H1 (cell line): ENCODE results near the gene FBXL15. TPM values are rescaled to one million over a fixed set of nuclear protein-coding genes. Genes with fewer than 3 reads are reported as not detected.

Experiments used
- CTCF ChIA-PET: fragments of 300-600 bp; sonication (Branson Sonifier 250); formaldehyde crosslinking; loops from one replicate; lab custom pipeline; 2021; ENCODE audit not compliant: partially characterized antibody; lab: Charles Lee
- POLR2A ChIA-PET: fragments of 300-600 bp; sonication (Branson Sonifier 250); formaldehyde crosslinking; loops from one replicate; lab custom pipeline; 2021; ENCODE audit warnings: inconsistent platforms; ENCODE audit not compliant: partially characterized antibody; lab: Charles Lee
- DNase-seq, 2 experiments: peaks; one replicate each; pipeline versions ENCODE4 v3.0.0 to v3.0.0-alpha.2; 2010 to 2022; ENCODE audit warnings: low spot score in 2 of 2, low read depth in 1 of 2, mixed read lengths in 1 of 2
- FAIRE-seq: peaks from 2 replicates; lab custom pipeline; 2011; peaks lifted over from hg19 to GRCh38; lab: Jason Lieb, UNC
- H2AFZ ChIP-seq: 2 replicates; pipeline ENCODE4 v1.8.1; 2012; ENCODE audit warnings: low read length, inconsistent platforms
- H2AK5ac ChIP-seq: 2 replicates; pipeline ENCODE4 v1.6.1; 2013; ENCODE audit warnings: low read depth, low read length
- H2BK120ac ChIP-seq: replicated peaks from 2 replicates; pipeline ENCODE3; 2013; ENCODE audit warnings: low read depth, low read length, inconsistent platforms
- H2BK12ac ChIP-seq: 2 replicates; pipeline ENCODE4 v1.6.1; 2013; ENCODE audit warnings: low read depth, low read length
- H2BK15ac ChIP-seq: 2 replicates; pipeline ENCODE4 v1.6.1; 2013; ENCODE audit warnings: low read length
- H2BK20ac ChIP-seq: 2 replicates; pipeline ENCODE4 v1.6.1; 2013; ENCODE audit warnings: low read length
- H2BK5ac ChIP-seq: 2 replicates; pipeline ENCODE4 v1.6.1; 2013; ENCODE audit warnings: low read depth, low read length
- H3K14ac ChIP-seq: 2 replicates; pipeline ENCODE4 v1.6.1; 2013; ENCODE audit warnings: inconsistent platforms; ENCODE audit not compliant: insufficient read length
- H3K18ac ChIP-seq: 2 replicates; pipeline ENCODE4 v1.6.1; 2013; ENCODE audit warnings: low read length; ENCODE audit errors: extremely low read depth
- H3K23ac ChIP-seq: 2 replicates; pipeline ENCODE4 v1.6.1; 2013; ENCODE audit warnings: inconsistent platforms; ENCODE audit not compliant: insufficient read length
- H3K23me2 ChIP-seq: 2 replicates; pipeline ENCODE4 v1.6.1; 2013; ENCODE audit warnings: low read depth, low read length
- H3K27ac ChIP-seq: 2 replicates; pipeline ENCODE4 v1.6.1; 2011; ENCODE audit warnings: low read depth, low read length, inconsistent platforms
- H3K27me3 ChIP-seq, 4 experiments: replicated peaks in 1 of 4; 1 replicate in 1 of 4; 2 replicates in 3 of 4; pipeline versions ENCODE4 v1.6.1 to v1.8.1; 2011 to 2013; ENCODE audit warnings: low read length in 3 of 4, mild to moderate bottlenecking in 3 of 4, inconsistent platforms in 2 of 4, mixed read lengths in 2 of 4, moderate library complexity in 1 of 4; ENCODE audit not compliant: control insufficient read depth in 3 of 4, insufficient read depth in 3 of 4; ENCODE audit errors: extremely low read depth in 1 of 4
- H3K36me3 ChIP-seq, 4 experiments: 2 replicates each; pipeline versions ENCODE4 v1.6.1 to v1.8.1; 2011 to 2013; ENCODE audit warnings: mild to moderate bottlenecking in 4 of 4, low read length in 3 of 4, moderate library complexity in 2 of 4, control low read depth in 1 of 4, inconsistent platforms in 1 of 4; ENCODE audit not compliant: insufficient read depth in 4 of 4, control insufficient read depth in 2 of 4
- H3K4ac ChIP-seq: replicated peaks from 2 replicates; pipeline ENCODE3; 2013; ENCODE audit warnings: low read length, low read depth, mixed read lengths, inconsistent platforms; ENCODE audit not compliant: insufficient read length
- H3K4me1 ChIP-seq, 4 experiments: replicated peaks in 1 of 4; 1 replicate in 1 of 4; 2 replicates in 3 of 4; pipeline versions ENCODE4 v1.6.1 to v1.8.1; 2011 to 2013; ENCODE audit warnings: low read length in 3 of 4, inconsistent platforms in 2 of 4, mixed read lengths in 1 of 4; ENCODE audit not compliant: insufficient read depth in 4 of 4, control insufficient read depth in 3 of 4
- H3K4me2 ChIP-seq, 2 experiments: 2 replicates each; pipeline versions ENCODE4 v1.6.1 to v1.8.1; 2011 to 2013; ENCODE audit warnings: low read depth in 2 of 2, low read length in 2 of 2, control low read depth in 1 of 2, inconsistent platforms in 1 of 2, mild to moderate bottlenecking in 1 of 2; ENCODE audit not compliant: insufficient read depth in 1 of 2
- H3K4me3 ChIP-seq, 4 experiments: fragments of 200-600, 300-600 bp in 1 of 4; sonication (generic), shearing (Covaris generic), sonication (Bioruptor Twin) in 1 of 4; 2 replicates each; pipeline versions ENCODE4 v1.5.1 to v1.8.1; 2011 to 2016; ENCODE audit warnings: low read length in 4 of 4, low read depth in 3 of 4, control low read depth in 2 of 4, inconsistent platforms in 2 of 4, mild to moderate bottlenecking in 2 of 4, mixed read lengths in 1 of 4, moderate library complexity in 1 of 4; ENCODE audit not compliant: insufficient read depth in 2 of 4; ENCODE audit errors: extremely low read depth in 1 of 4
- H3K56ac ChIP-seq: replicated peaks from 2 replicates; pipeline ENCODE3; 2013; ENCODE audit warnings: low read depth, mild to moderate bottlenecking, mixed read lengths, low read length, inconsistent platforms; ENCODE audit not compliant: insufficient read length
- H3K79me1 ChIP-seq: 2 replicates; pipeline ENCODE4 v1.6.1; 2013; ENCODE audit warnings: low read depth, low read length, control low read depth
- H3K79me2 ChIP-seq, 2 experiments: 2 replicates each; pipeline versions ENCODE4 v1.6.1 to v1.8.1; 2012 to 2013; ENCODE audit warnings: low read length in 2 of 2, mild to moderate bottlenecking in 2 of 2, inconsistent platforms in 1 of 2; ENCODE audit not compliant: insufficient read depth in 2 of 2, control insufficient read depth in 1 of 2
- H3K9ac ChIP-seq, 4 experiments: replicated peaks in 1 of 4; 1 replicate in 1 of 4; 2 replicates in 3 of 4; pipeline versions ENCODE4 v1.6.1 to v1.8.1; 2011 to 2013; ENCODE audit warnings: low read depth in 3 of 4, low read length in 3 of 4, control low read depth in 2 of 4, mild to moderate bottlenecking in 2 of 4, moderate library complexity in 2 of 4, inconsistent platforms in 1 of 4; ENCODE audit errors: extremely low read depth in 1 of 4
- H3K9me3 ChIP-seq, 2 experiments: 2 replicates each; pipeline versions ENCODE4 v1.6.1 to v1.8.1; 2012 to 2013; ENCODE audit warnings: mild to moderate bottlenecking in 2 of 2, moderate library complexity in 2 of 2, control low read depth in 1 of 2, inconsistent platforms in 1 of 2, low read depth in 1 of 2, low read length in 1 of 2, mixed read lengths in 1 of 2; ENCODE audit not compliant: insufficient read depth in 2 of 2
- H4K20me1 ChIP-seq, 2 experiments: replicated peaks in 1 of 2; 2 replicates each; pipeline versions ENCODE3 to v1.8.1; 2011 to 2013; ENCODE audit warnings: inconsistent platforms in 2 of 2, low read length in 2 of 2, mild to moderate bottlenecking in 1 of 2; ENCODE audit not compliant: insufficient read depth in 2 of 2, control insufficient read depth in 1 of 2
- H4K5ac ChIP-seq: 2 replicates; pipeline ENCODE4 v1.6.1; 2013; ENCODE audit warnings: low read length, low read depth, mixed read lengths, inconsistent platforms; ENCODE audit not compliant: insufficient read length
- H4K8ac ChIP-seq: 2 replicates; pipeline ENCODE4 v1.8.0; 2013; ENCODE audit warnings: mild to moderate bottlenecking, moderate library complexity, low read length, inconsistent platforms; ENCODE audit not compliant: insufficient read depth; ENCODE audit errors: extremely low read depth
- H4K91ac ChIP-seq: replicated peaks from 2 replicates; pipeline ENCODE3; 2013; ENCODE audit warnings: low read length, mixed read lengths, inconsistent platforms; ENCODE audit not compliant: insufficient read length
- BRCA1 ChIP-seq: IDR thresholded peaks from 2 replicates; pipeline ENCODE4 v1.6.1; 2012; ENCODE audit warnings: low read depth, low read length, improper control_type of control experiment
- CBX8 ChIP-seq: fragments of 300-800, 300-1000 bp; sonication (generic); IDR thresholded peaks from 2 replicates; pipeline ENCODE4 v1.7.1; 2016; ENCODE audit warnings: low read depth, low read length, borderline replicate concordance
- JUND ChIP-seq: IDR thresholded peaks from 2 replicates; pipeline ENCODE4 v1.6.1; 2011; ENCODE audit warnings: mild to moderate bottlenecking, improper control_type of control experiment, low read length
- POLR2AphosphoS5 ChIP-seq: IDR thresholded peaks from 2 replicates; pipeline ENCODE4 v1.6.1; 2011; ENCODE audit warnings: low read depth, low read length
- RFX5 ChIP-seq: IDR thresholded peaks from 2 replicates; pipeline ENCODE4 v1.6.1; 2011; ENCODE audit warnings: low read depth, low read length, improper control_type of control experiment, borderline replicate concordance
- SAP30 ChIP-seq: fragments of 300-600 bp; sonication (generic); IDR thresholded peaks from 2 replicates; pipeline ENCODE4 v1.7.1; 2012; ENCODE audit warnings: low read length, moderate library complexity, mild to moderate bottlenecking, inconsistent platforms; ENCODE audit not compliant: insufficient read depth, insufficient replicate concordance
- SIX5 ChIP-seq: IDR thresholded peaks from 2 replicates; pipeline ENCODE4 v1.6.1; 2011; ENCODE audit warnings: mild to moderate bottlenecking, low read depth, low read length
- SP2 ChIP-seq: IDR thresholded peaks from 2 replicates; pipeline ENCODE4 v1.6.1; 2012; ENCODE audit warnings: mild to moderate bottlenecking, low read length, inconsistent platforms
- YY1 ChIP-seq: IDR thresholded peaks from 2 replicates; pipeline ENCODE4 v1.6.1; 2011; ENCODE audit warnings: low read depth, mild to moderate bottlenecking, low read length
- WGBS, 2 experiments: shearing (Covaris generic) in 1 of 2; methylation state at CpG; one replicate each; pipeline versions ENCODE4 v1.1.6 to v1.1.7; 2013 to 2015; ENCODE audit warnings: low lambda C conversion rate in 2 of 2, mixed read lengths in 2 of 2, inconsistent platforms in 1 of 2, low coverage in 1 of 2, missing lambda C conversion rate in 1 of 2; ENCODE audit not compliant: insufficient replicate concordance in 2 of 2, insufficient coverage in 1 of 2, insufficient read length in 1 of 2; ENCODE audit errors: extremely low coverage in 1 of 2, missing lambda C conversion rate in 1 of 2; 5-methylcytosine and 5-hydroxymethylcytosine counted together
- polyA plus RNA-seq, 7 experiments: library from polyadenylated mRNA; depleted of rRNA in 3 of 7; stranded (reverse) in 5 of 7; unstranded in 2 of 7; fragments of >200 nt in 5 of 7; fragments of 200-250 nt in 2 of 7; gene quantifications; 1 replicate in 5 of 7; 2 replicates in 1 of 7; 4 replicates in 1 of 7; pipeline versions ENCODE4 v1.2.1 to v1.2.3, GENCODE V29; 2011 to 2013; ENCODE audit warnings: missing spikeins in 2 of 7, mixed read lengths in 2 of 7
- total RNA-seq: library from RNA; stranded (reverse); fragmentation: NEBNext Ultra II Directional; extraction: Animal tissue kit (Norgen Biotek cat#: 25700); gene quantifications from 2 replicates; pipeline ENCODE4 v1.2.1, GENCODE V29; 2021

The FBXL15 gene
- total and polyA plus RNA-seq, 2 of the 8 experiments (the other 6 are each of a cell fraction or from before 2014, with no cell fraction given), result 11.3 to 22.6 TPM

GRCh38 chr10:102379383-102379782 lies 41.3 kb upstream of the FBXL15 start:
- Histone ChIP-seq H3K36me3 (peaks cover 3 to 16% (median 12%) of the 10 kb centered on the region in 4 experiments; a peak in 7 of 8 replicates), H3K23ac (no peak overlapping the region), H3K4me1 (no peaks in the 10 kb centered on the region), H3K79me2 (no peaks in the 10 kb centered on the region), H3K14ac (no peak overlapping the region), H3K27me3 (no peaks in the 10 kb centered on the region), H2BK15ac (no peak overlapping the region), H2AFZ (no peak overlapping the region), H2BK12ac (no peak overlapping the region), H2BK5ac (no peak overlapping the region), H4K91ac (no peak overlapping the region), H3K4me2 (no peak overlapping the region), H2BK120ac (no peak overlapping the region), H2AK5ac (no peak overlapping the region), H3K27ac (no peak overlapping the region), H2BK20ac (no peak overlapping the region), H3K4ac (no peak overlapping the region), H3K23me2 (no peaks in the 10 kb centered on the region), H3K56ac (no peak overlapping the region), H3K9ac (no peak overlapping the region), H4K20me1 (no peaks in the 10 kb centered on the region), H3K79me1 (no peaks in the 10 kb centered on the region), H4K5ac (no peak overlapping the region), H4K8ac (no peak overlapping the region; the same call in 1 of the 2 replicates), H3K18ac (no peak overlapping the region), H3K4me3 (no peak overlapping the region), H3K9me3 (no peaks in the 10 kb centered on the region)
- WGBS, 2 experiments, result 96% methylated on average over 6 of the region's 6 CpGs; no CpG with 5 or more reads in 1 of the 2 experiments
- FAIRE-seq (no peak), DNase-seq (no peak)
- ChIA-PET POLR2A (no interaction called here), CTCF (interaction anchor here (0.6 to 17.7 kb wide), 14 partner anchors 10 to 536 kb away, joined by 3 to 357 read pairs (median 4); partner anchors contain the start of gene NFKB2)
- TF ChIP-seq JUND, result no peak
- TF ChIP-seq SAP30, result no peak
- TF ChIP-seq SP2, result no peak
- TF ChIP-seq CBX8, result no peak
- TF ChIP-seq BRCA1, result no peak
- TF ChIP-seq SIX5, result no peak
- no peak for TF ChIP-seq RFX5
- TF ChIP-seq POLR2AphosphoS5, result no peak
- TF ChIP-seq YY1, result no peak
